Measurements from ENCODE around the gene TRAP1.

- TF ChIP-seq, protein P1, sequence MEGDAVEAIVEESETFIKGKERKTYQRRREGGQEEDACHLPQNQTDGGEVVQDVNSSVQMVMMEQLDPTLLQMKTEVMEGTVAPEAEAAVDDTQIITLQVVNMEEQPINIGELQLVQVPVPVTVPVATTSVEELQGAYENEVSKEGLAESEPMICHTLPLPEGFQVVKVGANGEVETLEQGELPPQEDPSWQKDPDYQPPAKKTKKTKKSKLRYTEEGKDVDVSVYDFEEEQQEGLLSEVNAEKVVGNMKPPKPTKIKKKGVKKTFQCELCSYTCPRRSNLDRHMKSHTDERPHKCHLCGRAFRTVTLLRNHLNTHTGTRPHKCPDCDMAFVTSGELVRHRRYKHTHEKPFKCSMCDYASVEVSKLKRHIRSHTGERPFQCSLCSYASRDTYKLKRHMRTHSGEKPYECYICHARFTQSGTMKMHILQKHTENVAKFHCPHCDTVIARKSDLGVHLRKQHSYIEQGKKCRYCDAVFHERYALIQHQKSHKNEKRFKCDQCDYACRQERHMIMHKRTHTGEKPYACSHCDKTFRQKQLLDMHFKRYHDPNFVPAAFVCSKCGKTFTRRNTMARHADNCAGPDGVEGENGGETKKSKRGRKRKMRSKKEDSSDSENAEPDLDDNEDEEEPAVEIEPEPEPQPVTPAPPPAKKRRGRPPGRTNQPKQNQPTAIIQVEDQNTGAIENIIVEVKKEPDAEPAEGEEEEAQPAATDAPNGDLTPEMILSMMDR (IDR thresholded peaks at IDR 0.05; ENCODE audit: insufficient read depth, low read length, poor library complexity, severe bottlenecking): no peak
- TF ChIP-seq EZH2phosphoT487 (conservative IDR thresholded peaks at IDR 0.05; ENCODE audit: low read length): no peak
Measured at GRCh38 chr16:3670711-3671110, 46.6 kb downstream of the TRAP1 start.
